COLO829 (cell line): ENCODE results near the gene ZDHHC15.
"Not testable (repeated sequence)": the region's sequence is repeated elsewhere in the genome, so short reads cannot be mapped to it uniquely, and the experiment has no call there.

Experiments
- DNase-seq: peaks from one replicate; pipeline ENCODE4 v3.0.0; 2012; ENCODE audit warnings: low spot score

Gene ZDHHC15

GRCh38 chrX:75522565-75523431 is at the start of gene ZDHHC15:
Gene ZDHHC15 (minus strand): TSS chrX:75523037. CDS start chrX:75523024, 13 bp downstream.
- no peak for DNase-seq

GRCh38 chrX:75560544-75560943 is 37.7 kb upstream of the ZDHHC15 start:
- not testable (repeated sequence) for DNase-seq

GRCh38 chrX:75547783-75548182 is 24.9 kb upstream of the ZDHHC15 start:
- no peak for DNase-seq

- DNase-seq = no peak
Measured at GRCh38 chrX:75546724-75547511, 24.1 kb upstream of the ZDHHC15 start.

GRCh38 chrX:75544786-75545185 is 21.9 kb upstream of the ZDHHC15 start:
- DNase-seq = no peak

GRCh38 chrX:75483933-75484332 is 38.9 kb downstream of the ZDHHC15 start:
- DNase-seq = no peak

- not testable (repeated sequence) for DNase-seq
Measured at GRCh38 chrX:75461780-75462179, 61.1 kb downstream of the ZDHHC15 start.

GRCh38 chrX:75421688-75422230 is 101.1 kb downstream of the ZDHHC15 start:
- no peak for DNase-seq

- not testable (repeated sequence) for DNase-seq
Measured at GRCh38 chrX:75407153-75407552, 115.7 kb downstream of the ZDHHC15 start.

- no peak for DNase-seq
Measured at GRCh38 chrX:75390470-75390869, 132.4 kb downstream of the ZDHHC15 start.

GRCh38 chrX:75369721-75370120 is 153.1 kb downstream of the ZDHHC15 start:
- DNase-seq = no peak

GRCh38 chrX:75366861-75367260 is 156.0 kb downstream of the ZDHHC15 start:
- DNase-seq = no peak

- DNase-seq = no peak
Measured at GRCh38 chrX:75365243-75365975, 157.4 kb downstream of the ZDHHC15 start.

- DNase-seq = no peak
Measured at GRCh38 chrX:75361788-75362187, 161.0 kb downstream of the ZDHHC15 start.

- DNase-seq = not testable (repeated sequence)
Measured at GRCh38 chrX:75348601-75349000, 174.2 kb downstream of the ZDHHC15 start.

GRCh38 chrX:75337525-75337924 is 185.3 kb downstream of the ZDHHC15 start:
- DNase-seq = no peak

- DNase-seq = no peak
Measured at GRCh38 chrX:75335127-75335458, 187.7 kb downstream of the ZDHHC15 start.

GRCh38 chrX:75334407-75335126 is 188.3 kb downstream of the ZDHHC15 start:
- DNase-seq = not testable (repeated sequence)

GRCh38 chrX:75327607-75328006 is 195.2 kb downstream of the ZDHHC15 start:
- no peak for DNase-seq
